BLaER1 (cell line): ENCODE measurements around the gene FAM50A.
A peak's percentile ranks its signal among the peaks of the same experiment; 100 is the strongest.

ENCODE experiments used
- H3K27ac ChIP-seq: shearing (Covaris generic); formaldehyde crosslinking; 2 replicates; pipeline ENCODE4 v1.8.1; 2022
- H3K27me3 ChIP-seq: shearing (Covaris generic); formaldehyde crosslinking; 2 replicates; pipeline ENCODE4 v1.8.1; 2022
- H3K36me3 ChIP-seq: shearing (Covaris generic); formaldehyde crosslinking; 2 replicates; pipeline ENCODE4 v1.8.1; 2022
- H3K4me1 ChIP-seq: shearing (Covaris generic); formaldehyde crosslinking; 2 replicates; pipeline ENCODE4 v1.8.1; 2022
- H3K4me2 ChIP-seq: shearing (Covaris generic); formaldehyde crosslinking; 2 replicates; pipeline ENCODE4 v1.8.1; 2022
- H3K4me3 ChIP-seq: shearing (Covaris generic); formaldehyde crosslinking; 2 replicates; pipeline ENCODE4 v1.8.1; 2022
- H3K9ac ChIP-seq: shearing (Covaris generic); formaldehyde crosslinking; 2 replicates; pipeline ENCODE4 v1.8.1; 2022
- H3K9me3 ChIP-seq: shearing (Covaris generic); formaldehyde crosslinking; 2 replicates; pipeline ENCODE4 v1.8.1; 2022
- H4K20me1 ChIP-seq: shearing (Covaris generic); formaldehyde crosslinking; 2 replicates; pipeline ENCODE4 v1.8.1; 2022
- Cebpa-rat ChIP-seq: shearing (Covaris generic); IDR thresholded peaks from 2 replicates; pipeline ENCODE4 v1.8.1; 2022

The FAM50A gene

GRCh38 chrX:154478728-154479622 lies 35.0 kb downstream of the FAM50A start, which contains the start of gene LAGE3:
LAGE3 (minus strand) TSS chrX:154479281; CDS start chrX:154478915, 366 bp downstream.
- Histone ChIP-seq H3K27me3 (peaks cover 47% of the 10 kb centered on the region), H3K4me2 (peak within 1 kb of the TSS; percentile 81), H3K9me3 (no peaks in the 10 kb centered on the region; the same call in 1 of the 2 replicates), H3K4me3 (peak within 1 kb of the TSS; percentile 69), H3K36me3 (peaks cover 6% of the 10 kb centered on the region), H3K27ac (peak within 1 kb of the TSS; percentile 81), H4K20me1 (peaks cover 18% of the 10 kb centered on the region), H3K4me1 (peaks cover 48% of the 10 kb centered on the region), H3K9ac (peak within 1 kb of the TSS; percentile 76)
- no peak for TF ChIP-seq Cebpa-rat

DNA sequence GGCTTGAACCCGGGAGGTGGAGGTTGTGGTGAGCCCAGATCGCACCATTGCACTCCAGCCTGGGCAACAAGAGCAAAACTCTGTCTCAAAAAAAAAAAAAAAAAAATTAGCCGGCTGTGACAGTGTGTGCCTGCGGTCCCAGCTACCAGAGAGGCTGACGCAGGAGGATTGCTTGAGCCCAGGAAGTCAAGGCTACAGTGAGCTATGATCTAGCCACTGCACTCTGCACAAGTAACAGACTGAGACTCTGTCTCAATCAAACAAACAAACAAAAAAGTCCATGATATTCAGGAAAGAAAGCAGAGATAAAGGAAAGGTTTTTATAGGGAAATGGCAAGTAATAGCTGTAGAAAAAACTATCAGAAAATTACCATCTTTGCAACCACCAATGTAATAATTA lies 37.3 kb downstream of the FAM50A start:
- H3K27me3 ChIP-seq: peaks cover 53% of the 10 kb centered on the region
- H3K27ac ChIP-seq: no peak overlapping the region
- H3K4me2 ChIP-seq: no peak overlapping the region
- H4K20me1 ChIP-seq: peaks cover 34% of the 10 kb centered on the region
- H3K4me1 ChIP-seq: peaks cover 64% of the 10 kb centered on the region
- peaks cover 6% of the 10 kb centered on the region; the same call in 1 of the 2 replicates for H3K9me3 ChIP-seq
- no peak overlapping the region for H3K9ac ChIP-seq
- no peak for TF ChIP-seq Cebpa-rat
- peaks cover 20% of the 10 kb centered on the region for H3K36me3 ChIP-seq
- H3K4me3 ChIP-seq: no peak overlapping the region

GRCh38 chrX:154481911-154482601 lies 38.1 kb downstream of the FAM50A start:
- Histone ChIP-seq H3K4me3 (no peak overlapping the region), H4K20me1 (peaks cover 34% of the 10 kb centered on the region), H3K4me1 (peaks cover 61% of the 10 kb centered on the region), H3K36me3 (peaks cover 20% of the 10 kb centered on the region), H3K9ac (no peak overlapping the region), H3K27ac (no peak overlapping the region), H3K27me3 (peaks cover 48% of the 10 kb centered on the region), H3K4me2 (peak overlapping the region; percentile 77), H3K9me3 (peaks cover 12% of the 10 kb centered on the region; the same call in 1 of the 2 replicates)
- TF ChIP-seq Cebpa-rat: no peak

- Histone ChIP-seq H3K9ac (0 out of 2 replicates have a peak overlapping the region, but pooled peaks have one; percentile 29), H3K27me3 (peaks cover 48% of the 10 kb centered on the region), H3K4me1 (peaks cover 60% of the 10 kb centered on the region), H3K27ac (peak overlapping the region; percentile 38), H4K20me1 (peaks cover 39% of the 10 kb centered on the region), H3K4me3 (no peak overlapping the region), H3K4me2 (peak overlapping the region; percentile 77), H3K36me3 (peaks cover 22% of the 10 kb centered on the region), H3K9me3 (peaks cover 19% of the 10 kb centered on the region)
- no peak for TF ChIP-seq Cebpa-rat
Measured at GRCh38 chrX:154482786-154483185, 38.8 kb downstream of the FAM50A start.

GRCh38 chrX:154483325-154483724 lies 39.4 kb downstream of the FAM50A start:
- H3K4me2 ChIP-seq: peak overlapping the region; percentile 77
- H3K4me3 ChIP-seq: no peak overlapping the region
- peaks cover 27% of the 10 kb centered on the region for H3K36me3 ChIP-seq
- H3K27me3 ChIP-seq: peaks cover 48% of the 10 kb centered on the region
- peaks cover 25% of the 10 kb centered on the region for H3K9me3 ChIP-seq
- peaks cover 56% of the 10 kb centered on the region for H3K4me1 ChIP-seq
- no peak for TF ChIP-seq Cebpa-rat
- peak overlapping the region; percentile 29; the same call in 1 of the 2 replicates for H3K9ac ChIP-seq
- peak overlapping the region; percentile 38 for H3K27ac ChIP-seq
- H4K20me1 ChIP-seq: peaks cover 40% of the 10 kb centered on the region

DNA sequence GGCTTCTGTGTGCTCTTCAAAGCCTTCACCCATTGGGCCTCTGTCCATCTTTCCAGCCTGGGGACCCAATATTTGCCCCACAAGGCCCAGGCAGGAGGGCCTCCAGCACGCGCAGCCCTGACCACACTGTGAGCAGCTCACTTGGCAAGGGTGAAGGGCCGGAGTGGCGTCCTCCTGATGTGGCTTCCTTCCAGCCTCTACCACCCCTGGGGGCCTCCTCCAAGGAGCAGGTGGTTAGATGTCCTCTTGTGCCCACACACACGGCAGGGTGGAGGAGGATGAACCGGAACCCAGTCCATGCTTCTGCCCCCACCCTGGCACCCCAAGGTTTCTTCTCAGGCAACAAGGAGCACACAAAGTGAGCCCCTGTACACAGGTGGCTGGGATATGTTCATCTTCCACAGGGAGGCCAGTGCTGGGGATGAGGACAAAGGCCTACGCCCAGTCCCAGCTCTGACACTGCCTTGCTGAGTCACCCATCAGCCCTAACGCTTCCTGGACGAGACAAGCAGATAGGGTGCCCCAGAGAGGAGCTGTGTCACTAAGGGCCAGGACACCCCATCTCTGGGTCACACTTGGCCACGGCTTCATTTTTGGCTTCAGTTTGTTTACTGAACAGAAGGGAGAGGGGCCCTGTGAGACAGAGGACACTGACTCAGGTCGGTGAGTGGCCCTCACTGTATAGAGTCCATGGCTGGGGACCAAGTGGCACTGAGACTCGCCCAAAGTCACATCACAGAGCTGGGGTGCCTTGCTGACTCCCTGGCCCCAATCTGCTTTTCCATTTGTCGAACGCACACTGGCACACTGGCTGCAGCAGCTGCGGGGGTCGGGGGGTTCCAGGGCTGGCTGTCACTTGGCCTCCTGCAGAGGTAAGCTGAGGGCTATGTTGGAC lies 40.6 kb downstream of the FAM50A start:
- Histone ChIP-seq H3K4me1 (peaks cover 58% of the 10 kb centered on the region), H4K20me1 (peaks cover 40% of the 10 kb centered on the region), H3K36me3 (peaks cover 30% of the 10 kb centered on the region), H3K27ac (0 out of 2 replicates have a peak overlapping the region, but pooled peaks have one; percentile 2), H3K9me3 (peaks cover 32% of the 10 kb centered on the region), H3K4me3 (peak overlapping the region; percentile 80), H3K9ac (0 out of 2 replicates have a peak overlapping the region, but pooled peaks have one; percentile 86), H3K27me3 (peaks cover 45% of the 10 kb centered on the region), H3K4me2 (peak overlapping the region; percentile 77)
- TF ChIP-seq Cebpa-rat: no peak

GRCh38 chrX:154485150-154486051 lies 41.5 kb downstream of the FAM50A start:
- Histone ChIP-seq H3K4me2 (peak overlapping the region; percentile 77), H3K9ac (peak overlapping the region; percentile 86), H3K27ac (peak overlapping the region; percentile 88), H3K27me3 (peaks cover 40% of the 10 kb centered on the region), H3K9me3 (peaks cover 32% of the 10 kb centered on the region), H4K20me1 (peaks cover 40% of the 10 kb centered on the region), H3K4me1 (peaks cover 56% of the 10 kb centered on the region), H3K36me3 (peaks cover 30% of the 10 kb centered on the region), H3K4me3 (peak overlapping the region; percentile 80)
- no peak for TF ChIP-seq Cebpa-rat

DNA sequence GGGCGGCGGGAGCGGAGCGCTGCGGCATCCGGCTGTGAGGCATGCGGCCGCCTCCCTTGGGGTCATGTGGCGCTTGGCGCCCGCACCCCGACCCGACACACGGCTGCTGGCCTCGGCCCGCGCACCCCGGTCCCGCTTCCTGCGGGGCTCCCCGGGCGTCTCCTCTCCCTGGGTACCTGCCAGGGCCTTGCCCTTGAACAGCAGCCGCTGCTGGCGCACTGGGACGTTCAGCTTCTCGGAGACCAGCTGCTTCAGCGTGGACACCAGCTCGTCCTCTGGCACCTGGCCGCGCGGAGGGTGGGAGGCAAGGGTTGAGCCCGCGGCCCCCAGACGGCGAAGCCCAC lies 42.1 kb downstream of the FAM50A start:
- Histone ChIP-seq H3K9ac (peak overlapping the region; percentile 86), H3K4me2 (peak overlapping the region; percentile 77), H3K36me3 (peaks cover 30% of the 10 kb centered on the region), H3K4me3 (peak overlapping the region; percentile 80), H3K9me3 (peaks cover 32% of the 10 kb centered on the region), H4K20me1 (peaks cover 40% of the 10 kb centered on the region), H3K27me3 (peaks cover 34% of the 10 kb centered on the region), H3K27ac (peak overlapping the region; percentile 88), H3K4me1 (peaks cover 56% of the 10 kb centered on the region)
- TF ChIP-seq Cebpa-rat: no peak
